ENCODE data around the gene SEMA3D. TPM values are rescaled to one million over a fixed set of nuclear protein-coding genes. Genes with fewer than 3 reads are reported as not detected.
A peak's percentile ranks its signal among the peaks of the same experiment; 100 is the strongest.

The SEMA3D gene
- total and polyA plus RNA-seq, 4 donors: 0.53 to 49.0 (median 2.6) TPM

GRCh38 chr7:85230623-85231022, 43.8 kb upstream of the SEMA3D start:
- Histone ChIP-seq H3K27me3 (ENCODE audit: control insufficient read depth in 3 of 3, insufficient read depth in 3 of 3, low read length in 2 of 3) (no peaks in the 10 kb centered on the region), H3K27ac (ENCODE audit: low read depth in 1 of 2, low read length in 1 of 2) (no peak overlapping the region), H3K4me3 (no peak overlapping the region), H3K4me1 (ENCODE audit: control insufficient read depth in 5 of 5, insufficient read depth in 5 of 5, low read length in 5 of 5) (peaks cover 0 to 16% (median 0%) of the 10 kb centered on the region in 5 donors), H3K9ac (ENCODE audit: insufficient read depth in 1 of 2, low read length in 2 of 2) (no peak overlapping the region), H3K36me3 (ENCODE audit: control insufficient read depth in 4 of 4, insufficient read depth in 4 of 4, low read length in 4 of 4) (no peaks in the 10 kb centered on the region), H3K9me3 (ENCODE audit: control insufficient read depth in 4 of 4, insufficient read depth in 3 of 4, low read length in 3 of 4) (no peaks in the 10 kb centered on the region)
- TF ChIP-seq CTCF (IDR thresholded peaks at IDR 0.05; ENCODE audit: control extremely low read depth, extremely low read depth): no peak
- ATAC-seq (ENCODE audit: insufficient read depth, low FRiP score) (no peak), DNase-seq (no peak)
- WGBS, 2 donors: 35 to 69% methylated on average over 3 of the region's 3 CpGs

GRCh38 chr7:85229544-85229943, 42.7 kb upstream of the SEMA3D start:
- no peak for TF ChIP-seq CTCF (IDR thresholded peaks at IDR 0.05; ENCODE audit: control extremely low read depth, extremely low read depth)
- H3K36me3 ChIP-seq (ENCODE audit: control insufficient read depth in 4 of 4, insufficient read depth in 4 of 4, low read length in 4 of 4): no peaks in the 10 kb centered on the region
- H3K9ac ChIP-seq (ENCODE audit: insufficient read depth in 1 of 2, low read length in 2 of 2): no peak overlapping the region
- ATAC-seq (ENCODE audit: insufficient read depth, low FRiP score) (no peak), DNase-seq (no peak)
- no peaks in the 10 kb centered on the region for H3K9me3 ChIP-seq (ENCODE audit: control insufficient read depth in 4 of 4, insufficient read depth in 3 of 4, low read length in 3 of 4)
- no peak overlapping the region for H3K27ac ChIP-seq (ENCODE audit: low read depth in 1 of 2, low read length in 1 of 2)
- H3K4me1 ChIP-seq (ENCODE audit: control insufficient read depth in 5 of 5, insufficient read depth in 5 of 5, low read length in 5 of 5): peaks cover 0 to 12% (median 0%) of the 10 kb centered on the region in 5 donors
- no peak overlapping the region for H3K4me3 ChIP-seq
- no peaks in the 10 kb centered on the region for H3K27me3 ChIP-seq (ENCODE audit: control insufficient read depth in 3 of 3, insufficient read depth in 3 of 3, low read length in 2 of 3)

- DNase-seq (peak in 1 of 3 donors; percentile 6), ATAC-seq (ENCODE audit: insufficient read depth, low FRiP score) (no peak)
- no peaks in the 10 kb centered on the region for H3K36me3 ChIP-seq (ENCODE audit: control insufficient read depth in 4 of 4, insufficient read depth in 4 of 4, low read length in 4 of 4)
- H3K27ac ChIP-seq (ENCODE audit: low read depth in 1 of 2, low read length in 1 of 2): no peak overlapping the region
- WGBS, 2 donors: 81 to 91% methylated on average over 3 of the region's 3 CpGs
- H3K9me3 ChIP-seq (ENCODE audit: control insufficient read depth in 4 of 4, insufficient read depth in 3 of 4, low read length in 3 of 4): no peaks in the 10 kb centered on the region
- H3K27me3 ChIP-seq (ENCODE audit: control insufficient read depth in 3 of 3, insufficient read depth in 3 of 3, low read length in 2 of 3): no peaks in the 10 kb centered on the region
- no peak for TF ChIP-seq CTCF (IDR thresholded peaks at IDR 0.05; ENCODE audit: control extremely low read depth, extremely low read depth)
- H3K4me3 ChIP-seq: no peak overlapping the region
- H3K4me1 ChIP-seq (ENCODE audit: control insufficient read depth in 5 of 5, insufficient read depth in 5 of 5, low read length in 5 of 5): peaks cover 0 to 7% (median 0%) of the 10 kb centered on the region in 5 donors
- H3K9ac ChIP-seq (ENCODE audit: insufficient read depth in 1 of 2, low read length in 2 of 2): no peak overlapping the region
Measured at GRCh38 chr7:85226361-85227085, 39.7 kb upstream of the SEMA3D start.

- DNase-seq (peak in 1 of 3 donors; percentile 8), ATAC-seq (ENCODE audit: insufficient read depth, low FRiP score) (no peak)
- WGBS, 2 donors: 61 to 76% methylated on average over 3 of the region's 3 CpGs
- H3K27ac ChIP-seq (ENCODE audit: low read depth in 1 of 2, low read length in 1 of 2): no peak overlapping the region
- TF ChIP-seq CTCF (IDR thresholded peaks at IDR 0.05; ENCODE audit: control extremely low read depth, extremely low read depth): no peak
- H3K27me3 ChIP-seq (ENCODE audit: control insufficient read depth in 3 of 3, insufficient read depth in 3 of 3, low read length in 2 of 3): no peaks in the 10 kb centered on the region
- no peaks in the 10 kb centered on the region for H3K9me3 ChIP-seq (ENCODE audit: control insufficient read depth in 4 of 4, insufficient read depth in 3 of 4, low read length in 3 of 4)
- H3K9ac ChIP-seq (ENCODE audit: insufficient read depth in 1 of 2, low read length in 2 of 2): no peak overlapping the region
- H3K4me1 ChIP-seq (ENCODE audit: control insufficient read depth in 5 of 5, insufficient read depth in 5 of 5, low read length in 5 of 5): peaks cover 0 to 7% (median 0%) of the 10 kb centered on the region in 5 donors
- no peak overlapping the region for H3K4me3 ChIP-seq
- no peaks in the 10 kb centered on the region for H3K36me3 ChIP-seq (ENCODE audit: control insufficient read depth in 4 of 4, insufficient read depth in 4 of 4, low read length in 4 of 4)
Measured at GRCh38 chr7:85224171-85224570, 37.3 kb upstream of the SEMA3D start.
